Ascending aorta (tissue), 2 donors: ENCODE measurements around the gene USF3. TPM values are rescaled to one million over a fixed set of nuclear protein-coding genes. Genes with fewer than 3 reads are reported as not detected.

Experiments used
- DNase-seq, 2 donors: peaks; one replicate each; pipeline ENCODE4 v3.0.0-alpha.2; 2019; ENCODE audit warnings: low spot score in 2 of 2
- H3K27ac ChIP-seq, 2 donors: fragments of 200-600 bp; sonication (generic); one replicate each; pipeline ENCODE4 v1.5.1; 2016 to 2017; ENCODE audit warnings: mild to moderate bottlenecking in 1 of 2
- H3K27me3 ChIP-seq: fragments of 200-600 bp; sonication (generic); one replicate; pipeline ENCODE4 v1.5.1; 2017
- H3K36me3 ChIP-seq, 2 donors: fragments of 200-600 bp; sonication (generic); one replicate each; pipeline ENCODE4 v1.5.1; 2016
- H3K4me1 ChIP-seq, 2 donors: fragments of 200-600 bp; sonication (generic); one replicate each; pipeline ENCODE4 v1.5.1; 2016 to 2017; ENCODE audit warnings: mild to moderate bottlenecking in 1 of 2
- H3K4me3 ChIP-seq, 2 donors: fragments of 200-600 bp; sonication (generic); one replicate each; pipeline ENCODE4 v1.5.1; 2016 to 2017; ENCODE audit warnings: mild to moderate bottlenecking in 1 of 2
- H3K9me3 ChIP-seq, 2 donors: fragments of 200-600 bp; sonication (generic); one replicate each; pipeline ENCODE4 v1.5.1; 2016
- CTCF ChIP-seq, 3 experiments: fragments of 200-600 bp in 2 of 3; fragments of 450-650 bp in 1 of 3; sonication (generic) in 2 of 3; IDR thresholded peaks; one replicate each; pipeline ENCODE4 v1.5.1; 2016 to 2019; ENCODE audit warnings: antibody characterized with exemption in 3 of 3, mild to moderate bottlenecking in 1 of 3, moderate library complexity in 1 of 3
- intact Hi-C: fragments of 100-400 bp; cut with DNase I; formaldehyde crosslinking; loops from one replicate; pipeline ENCODE4 v1.15.1; 2023
- total RNA-seq: library from RNA; depleted of rRNA; stranded (reverse); fragments of >200 nt; gene quantifications from one replicate; pipeline ENCODE4 v1.1.0, GENCODE V29; 2016

The USF3 gene
- total RNA-seq, 1 donor from 2014 or later, result 16.1 TPM

GRCh38 chr3:113730550-113730949 is 34.1 kb upstream of the USF3 start:
- intact Hi-C loops, result loop anchor here (10.0 kb wide), 1 partner anchor 184 kb away; no protein-coding TSS in a partner anchor
- Histone ChIP-seq H3K27ac (no peak overlapping the region), H3K36me3 (peaks cover 0 to 4% of the 10 kb centered on the region in 2 donors), H3K27me3 (no peaks in the 10 kb centered on the region), H3K4me3 (no peak overlapping the region), H3K4me1 (no peaks in the 10 kb centered on the region), H3K9me3 (no peaks in the 10 kb centered on the region)
- no peak for TF ChIP-seq CTCF (IDR thresholded peaks at IDR 0.05)
- no peak for DNase-seq

GRCh38 chr3:113728661-113729060 is 32.2 kb upstream of the USF3 start:
- DNase-seq, result no peak
- no peaks in the 10 kb centered on the region for H3K9me3 ChIP-seq
- peaks cover 0 to 4% of the 10 kb centered on the region in 2 donors for H3K36me3 ChIP-seq
- TF ChIP-seq CTCF (IDR thresholded peaks at IDR 0.05), result no peak
- no peaks in the 10 kb centered on the region for H3K27me3 ChIP-seq
- no peaks in the 10 kb centered on the region for H3K4me1 ChIP-seq
- no peak overlapping the region for H3K4me3 ChIP-seq
- H3K27ac ChIP-seq, result no peak overlapping the region
- intact Hi-C loops, result no loop called here

GRCh38 chr3:113721636-113722035 is 25.2 kb upstream of the USF3 start:
- intact Hi-C loops, result no loop called here
- Histone ChIP-seq H3K4me1 (peaks cover 0 to 4% of the 10 kb centered on the region in 2 donors), H3K9me3 (no peaks in the 10 kb centered on the region), H3K27ac (no peak overlapping the region), H3K4me3 (no peak overlapping the region), H3K27me3 (no peaks in the 10 kb centered on the region), H3K36me3 (peaks cover 10 to 34% of the 10 kb centered on the region in 2 donors)
- DNase-seq, result no peak
- no peak for TF ChIP-seq CTCF (IDR thresholded peaks at IDR 0.05)

- Histone ChIP-seq H3K36me3 (peaks cover 10 to 39% of the 10 kb centered on the region in 2 donors), H3K9me3 (no peaks in the 10 kb centered on the region), H3K4me3 (no peak overlapping the region), H3K27ac (no peak overlapping the region), H3K27me3 (no peaks in the 10 kb centered on the region), H3K4me1 (peaks cover 0 to 4% of the 10 kb centered on the region in 2 donors)
- intact Hi-C loops, result no loop called here
- no peak for DNase-seq
- no peak for TF ChIP-seq CTCF (IDR thresholded peaks at IDR 0.05)
Observed at GRCh38 chr3:113719758-113720157, 23.3 kb upstream of the USF3 start.

GRCh38 chr3:113719294-113719693 is 22.9 kb upstream of the USF3 start:
- no peak for TF ChIP-seq CTCF (IDR thresholded peaks at IDR 0.05)
- Histone ChIP-seq H3K4me3 (no peak overlapping the region), H3K9me3 (no peaks in the 10 kb centered on the region), H3K4me1 (peaks cover 0 to 4% of the 10 kb centered on the region in 2 donors), H3K27me3 (no peaks in the 10 kb centered on the region), H3K27ac (no peak overlapping the region), H3K36me3 (peaks cover 10 to 39% of the 10 kb centered on the region in 2 donors)
- DNase-seq, result no peak
- intact Hi-C loops, result no loop called here

GRCh38 chr3:113717818-113718217 is 21.4 kb upstream of the USF3 start:
- DNase-seq, result no peak
- no peak overlapping the region for H3K4me3 ChIP-seq
- H3K27me3 ChIP-seq, result no peaks in the 10 kb centered on the region
- peaks cover 10 to 34% of the 10 kb centered on the region in 2 donors for H3K36me3 ChIP-seq
- no peak for TF ChIP-seq CTCF (IDR thresholded peaks at IDR 0.05)
- H3K4me1 ChIP-seq, result peaks cover 0 to 4% of the 10 kb centered on the region in 2 donors
- no peak overlapping the region for H3K27ac ChIP-seq
- intact Hi-C loops, result no loop called here
- H3K9me3 ChIP-seq, result no peaks in the 10 kb centered on the region
